GM12878 (cell line): ENCODE results near the gene CACNA2D1. TPM values are rescaled to one million over a fixed set of nuclear protein-coding genes. Genes with fewer than 3 reads are reported as not detected.

Source experiments
- ATAC-seq: fragments of 200-7000 bp; cut with Tn5 transposase; 3 replicates; pipeline ENCODE4 v1.9.1; 2020; ENCODE audit warnings: mild to moderate bottlenecking, moderate library complexity
- BruUV-seq: library from RNA; stranded (reverse); fragments of 400-500 nt; replicated peaks from 2 replicates; lab custom pipeline; 2021; lab: Mats Ljungman, UMichigan
- CTCF ChIA-PET: fragments of 300-600 bp; sonication (Branson Sonifier 250); formaldehyde crosslinking; extraction: SDS; loops from one replicate; lab custom pipeline; 2021; ENCODE audit warnings: inconsistent platforms; lab: Yijun Ruan, JAX
- POLR2A ChIA-PET: fragments of 350-600 bp; formaldehyde crosslinking; extraction: SDS; loops from one replicate; lab custom pipeline; 2021; ENCODE audit warnings: inconsistent platforms; lab: Charles Lee
- RAD21 ChIA-PET: fragments of 300-600 bp; sonication (Branson Sonifier 250); formaldehyde crosslinking; loops from one replicate; lab custom pipeline; 2023; ENCODE audit warnings: antibody characterized with exemption; ENCODE audit not compliant: unreplicated experiment; lab: Charles Lee
- SMC1A ChIA-PET: fragments of 300-600 bp; sonication (Branson Sonifier 250); formaldehyde crosslinking; loops from one replicate; lab custom pipeline; 2023; ENCODE audit not compliant: unreplicated experiment, uncharacterized antibody; lab: Charles Lee
- DNase-seq: peaks from one replicate; pipeline ENCODE4 v3.0.0-alpha.2; 2011; ENCODE audit warnings: low read depth, low spot score
- FAIRE-seq: peaks from 3 replicates; lab custom pipeline; 2011; peaks lifted over from hg19 to GRCh38; lab: Jason Lieb, UNC
- H2AFZ ChIP-seq: 2 replicates; pipeline ENCODE4 v1.6.0; 2011; ENCODE audit warnings: low read depth, low read length, control low read depth; ENCODE audit not compliant: control insufficient read depth
- H3K27ac ChIP-seq: 2 replicates; pipeline ENCODE4 v1.5.1; 2011; ENCODE audit warnings: control low read depth; ENCODE audit not compliant: control insufficient read depth, insufficient read depth
- H3K27me3 ChIP-seq, 2 experiments: replicated peaks in 1 of 2; 2 replicates each; pipeline versions ENCODE4 v1.6.0 to v1.6.1; 2011; ENCODE audit warnings: low read length in 1 of 2; ENCODE audit not compliant: control insufficient read depth in 2 of 2, insufficient read depth in 2 of 2
- H3K36me3 ChIP-seq, 2 experiments: 2 replicates each; pipeline ENCODE4 v1.5.1; 2011; ENCODE audit warnings: low read length in 1 of 2; ENCODE audit not compliant: control insufficient read depth in 2 of 2, insufficient read depth in 2 of 2
- H3K4me1 ChIP-seq: 2 replicates; pipeline ENCODE4 v1.6.1; 2011; ENCODE audit warnings: mild to moderate bottlenecking, low read length, moderate library complexity, mixed read lengths; ENCODE audit not compliant: control insufficient read depth, insufficient read depth
- H3K4me2 ChIP-seq: 2 replicates; pipeline ENCODE4 v1.6.0; 2011; ENCODE audit warnings: control low read depth; ENCODE audit not compliant: control insufficient read depth, insufficient read depth
- H3K4me3 ChIP-seq: fragments of 200-600 bp; sonication (generic); 2 replicates; pipeline ENCODE4 v1.5.1; 2016
- H3K79me2 ChIP-seq: 2 replicates; pipeline ENCODE4 v1.6.0; 2011; ENCODE audit warnings: low read length; ENCODE audit not compliant: control insufficient read depth, insufficient read depth
- H3K9ac ChIP-seq: 2 replicates; pipeline ENCODE4 v1.8.0; 2011; ENCODE audit warnings: low read length, control low read depth, mixed read lengths; ENCODE audit not compliant: control insufficient read depth, insufficient read depth
- H3K9me3 ChIP-seq: replicated peaks from 3 replicates; pipeline ENCODE4 v1.5.1; 2011; ENCODE audit warnings: mild to moderate bottlenecking, low read length; ENCODE audit not compliant: control insufficient read depth, insufficient read depth
- H4K20me1 ChIP-seq: 2 replicates; pipeline ENCODE4 v1.6.0; 2011; ENCODE audit not compliant: control insufficient read depth, insufficient read depth
- ATF7 ChIP-seq: fragments of 450-650 bp; IDR thresholded peaks from 2 replicates; pipeline ENCODE4 v1.6.1; 2016; ENCODE audit warnings: low read depth, mild to moderate bottlenecking
- CBX5 ChIP-seq: sonication (generic); IDR thresholded peaks from 2 replicates; pipeline ENCODE4 v1.6.1; 2016; ENCODE audit warnings: low read depth, moderate library complexity, mild to moderate bottlenecking, inconsistent platforms
- DPF2 ChIP-seq: fragments of 450-650 bp; IDR thresholded peaks from 2 replicates; pipeline ENCODE4 v1.6.1; 2017; ENCODE audit warnings: mild to moderate bottlenecking
- HDAC2 ChIP-seq: fragments of 200-600 bp; sonication (generic); IDR thresholded peaks from 2 replicates; pipeline ENCODE4 v1.6.1; 2017
- HDAC6 ChIP-seq: fragments of 200-600 bp; sonication (generic); IDR thresholded peaks from one replicate; pipeline ENCODE4 v1.8.0; 2017; ENCODE audit warnings: antibody characterized with exemption; ENCODE audit not compliant: unreplicated experiment
- JUND ChIP-seq: IDR thresholded peaks from 2 replicates; pipeline ENCODE4 v1.6.1; 2012; ENCODE audit warnings: low read depth, mild to moderate bottlenecking, low read length, improper control_type of control experiment, moderate library complexity
- KLF5 ChIP-seq: fragments of 450-650 bp; IDR thresholded peaks from 2 replicates; pipeline ENCODE4 v1.6.1; 2014; ENCODE audit warnings: mild to moderate bottlenecking; ENCODE audit not compliant: partially characterized antibody
- NR2C1 ChIP-seq: fragments of 450-650 bp; IDR thresholded peaks from 2 replicates; pipeline ENCODE4 v1.6.1; 2017; ENCODE audit warnings: antibody characterized with exemption, mild to moderate bottlenecking, moderate library complexity
- PAX8 ChIP-seq: fragments of 450-650 bp; IDR thresholded peaks from 2 replicates; pipeline ENCODE4 v1.6.1; 2017; ENCODE audit warnings: mild to moderate bottlenecking, moderate library complexity
- RBBP5 ChIP-seq: fragments of 200-600 bp; sonication (generic); conservative IDR thresholded peaks from 2 replicates; pipeline ENCODE4 v1.6.1; 2016
- RELA ChIP-seq: fragments of 450-650 bp; IDR thresholded peaks from 2 replicates; pipeline ENCODE4 v1.8.0; 2014; ENCODE audit warnings: borderline replicate concordance; ENCODE audit not compliant: partially characterized antibody
- WGBS: methylation state at CpG from one replicate; pipeline ENCODE4 v1.1.6; 2016; ENCODE audit warnings: low lambda C conversion rate; ENCODE audit not compliant: insufficient replicate concordance, insufficient coverage; ENCODE audit errors: missing lambda C conversion rate; 5-methylcytosine and 5-hydroxymethylcytosine counted together
- in situ Hi-C: fragments of 300-500 bp; cut with MboI; formaldehyde crosslinking; loops from 9 replicates; pipeline ENCODE4 v1.14.3; 2018; ENCODE audit warnings: mixed read lengths
- intact Hi-C: fragments of 100-400 bp; cut with micrococcal nuclease; formaldehyde crosslinking; loops from one replicate; pipeline ENCODE4 v1.14.2; 2022; ENCODE audit not compliant: unreplicated experiment
- polyA plus RNA-seq, 11 experiments: library from polyadenylated mRNA; depleted of rRNA in 4 of 11; unstranded in 6 of 11; stranded (reverse) in 5 of 11; fragments of >200 nt; fragmentation: Nextera tagmentation in 4 of 11; fragmentation: Illumina TruSeq in 1 of 11; extraction: Ambion mirVana in 4 of 11; extraction: Trizol in 1 of 11; gene quantifications; 1 replicate in 1 of 11; 2 replicates in 10 of 11; pipeline versions ENCODE4 v1.2.1 to v1.2.3, GENCODE V29; 2011 to 2016; ENCODE audit warnings: inconsistent platforms in 2 of 11, missing spikeins in 2 of 11, low read depth in 1 of 11
- total RNA-seq, 4 experiments: library from RNA; depleted of rRNA in 3 of 4; stranded (reverse); fragments of >200 nt in 3 of 4; fragmentation: Illumina TruSeq in 1 of 4; extraction: Trizol in 1 of 4; gene quantifications; 2 replicates each; pipeline versions ENCODE4 v1.2.1 to v1.2.3, GENCODE V29; 2013 to 2021
- TF ChIP-seq, protein P1 (sequence below): IDR thresholded peaks from 2 replicates; pipeline ENCODE4 v1.6.1; 2012; ENCODE audit warnings: low read depth, low read length, improper control_type of control experiment
- TF ChIP-seq, protein P2 (sequence below): fragments of 450-650 bp; IDR thresholded peaks from 2 replicates; pipeline ENCODE4 v1.6.1; 2017; ENCODE audit warnings: mild to moderate bottlenecking, moderate library complexity
- TF ChIP-seq, protein P3 (sequence below): fragments of 450-650 bp; conservative IDR thresholded peaks from 2 replicates; pipeline ENCODE4 v1.6.1; 2017; ENCODE audit warnings: mild to moderate bottlenecking, moderate library complexity
- TF ChIP-seq, protein P4 (sequence below): fragments of 450-650 bp; IDR thresholded peaks from 2 replicates; pipeline ENCODE4 v1.6.1; 2017; ENCODE audit warnings: antibody characterized with exemption, mild to moderate bottlenecking, moderate library complexity

CACNA2D1 gene
- total and polyA plus RNA-seq, 10 of the 15 experiments (the other 5 are each of a cell fraction or from before 2014, with no cell fraction given) = 0.14 to 14.8 (median 0.97) TPM

DNA sequence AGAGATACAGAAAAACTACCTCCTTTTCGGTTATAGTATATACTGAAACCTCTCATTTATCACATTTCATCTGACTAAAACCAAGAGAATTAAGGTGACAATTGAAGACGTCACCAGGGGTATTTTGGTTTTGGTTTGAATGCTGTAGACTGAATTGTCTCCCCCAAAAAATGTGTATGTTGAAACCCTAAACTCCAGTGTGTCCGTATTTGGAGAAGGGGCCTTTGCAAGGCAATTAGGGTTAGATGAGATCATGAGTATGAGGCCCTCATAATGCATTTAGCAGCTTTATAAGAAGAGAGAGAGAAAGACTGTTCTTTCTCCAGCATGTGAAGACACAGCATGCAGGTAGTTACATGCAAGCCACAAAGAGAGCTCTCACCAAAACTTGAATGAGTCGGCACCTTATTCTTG lies 59.5 kb downstream of the CACNA2D1 start:
- Histone ChIP-seq H3K4me1 (no peaks in the 10 kb centered on the region), H3K4me2 (no peak overlapping the region), H3K79me2 (no peaks in the 10 kb centered on the region), H3K9ac (no peak overlapping the region), H3K4me3 (no peak overlapping the region), H2AFZ (no peak overlapping the region), H4K20me1 (no peaks in the 10 kb centered on the region), H3K9me3 (no peaks in the 10 kb centered on the region), H3K27ac (no peak overlapping the region), H3K27me3 (no peaks in the 10 kb centered on the region), H3K36me3 (no peaks in the 10 kb centered on the region)
- FAIRE-seq (no peak), DNase-seq (peak; percentile 28), ATAC-seq (peak; percentile 86)
- ChIA-PET CTCF (interaction anchor here (0.6 to 1.8 kb wide), 4 partner anchors 39 to 222 kb away, joined by 3 to 5 read pairs (median 4); no protein-coding TSS in a partner anchor), RAD21 (interaction anchor here (1.0 to 7.6 kb wide), 18 partner anchors 9 to 188 kb away, joined by 3 to 53 read pairs (median 4); no protein-coding TSS in a partner anchor), POLR2A (interaction anchor here (0.7 to 4.5 kb wide), 7 partner anchors 8 to 53 kb away, joined by 3 to 20 read pairs (median 3); no protein-coding TSS in a partner anchor), SMC1A (interaction anchor here (0.7 to 16.3 kb wide), 20 partner anchors 9 to 155 kb away, joined by 3 to 158 read pairs (median 4); no protein-coding TSS in a partner anchor)
- intact Hi-C loops (loop anchor here (2.0 kb wide), 1 partner anchor 49 kb away; no protein-coding TSS in a partner anchor), in situ Hi-C loops (no loop called here)
- 28% methylated on average over 4 of the region's 4 CpGs for WGBS
- BruUV-seq = no TSS peak
- TF ChIP-seq, protein P1, sequence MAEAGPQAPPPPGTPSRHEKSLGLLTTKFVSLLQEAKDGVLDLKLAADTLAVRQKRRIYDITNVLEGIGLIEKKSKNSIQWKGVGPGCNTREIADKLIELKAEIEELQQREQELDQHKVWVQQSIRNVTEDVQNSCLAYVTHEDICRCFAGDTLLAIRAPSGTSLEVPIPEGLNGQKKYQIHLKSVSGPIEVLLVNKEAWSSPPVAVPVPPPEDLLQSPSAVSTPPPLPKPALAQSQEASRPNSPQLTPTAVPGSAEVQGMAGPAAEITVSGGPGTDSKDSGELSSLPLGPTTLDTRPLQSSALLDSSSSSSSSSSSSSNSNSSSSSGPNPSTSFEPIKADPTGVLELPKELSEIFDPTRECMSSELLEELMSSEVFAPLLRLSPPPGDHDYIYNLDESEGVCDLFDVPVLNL = no peak
- TF ChIP-seq, protein P2, sequence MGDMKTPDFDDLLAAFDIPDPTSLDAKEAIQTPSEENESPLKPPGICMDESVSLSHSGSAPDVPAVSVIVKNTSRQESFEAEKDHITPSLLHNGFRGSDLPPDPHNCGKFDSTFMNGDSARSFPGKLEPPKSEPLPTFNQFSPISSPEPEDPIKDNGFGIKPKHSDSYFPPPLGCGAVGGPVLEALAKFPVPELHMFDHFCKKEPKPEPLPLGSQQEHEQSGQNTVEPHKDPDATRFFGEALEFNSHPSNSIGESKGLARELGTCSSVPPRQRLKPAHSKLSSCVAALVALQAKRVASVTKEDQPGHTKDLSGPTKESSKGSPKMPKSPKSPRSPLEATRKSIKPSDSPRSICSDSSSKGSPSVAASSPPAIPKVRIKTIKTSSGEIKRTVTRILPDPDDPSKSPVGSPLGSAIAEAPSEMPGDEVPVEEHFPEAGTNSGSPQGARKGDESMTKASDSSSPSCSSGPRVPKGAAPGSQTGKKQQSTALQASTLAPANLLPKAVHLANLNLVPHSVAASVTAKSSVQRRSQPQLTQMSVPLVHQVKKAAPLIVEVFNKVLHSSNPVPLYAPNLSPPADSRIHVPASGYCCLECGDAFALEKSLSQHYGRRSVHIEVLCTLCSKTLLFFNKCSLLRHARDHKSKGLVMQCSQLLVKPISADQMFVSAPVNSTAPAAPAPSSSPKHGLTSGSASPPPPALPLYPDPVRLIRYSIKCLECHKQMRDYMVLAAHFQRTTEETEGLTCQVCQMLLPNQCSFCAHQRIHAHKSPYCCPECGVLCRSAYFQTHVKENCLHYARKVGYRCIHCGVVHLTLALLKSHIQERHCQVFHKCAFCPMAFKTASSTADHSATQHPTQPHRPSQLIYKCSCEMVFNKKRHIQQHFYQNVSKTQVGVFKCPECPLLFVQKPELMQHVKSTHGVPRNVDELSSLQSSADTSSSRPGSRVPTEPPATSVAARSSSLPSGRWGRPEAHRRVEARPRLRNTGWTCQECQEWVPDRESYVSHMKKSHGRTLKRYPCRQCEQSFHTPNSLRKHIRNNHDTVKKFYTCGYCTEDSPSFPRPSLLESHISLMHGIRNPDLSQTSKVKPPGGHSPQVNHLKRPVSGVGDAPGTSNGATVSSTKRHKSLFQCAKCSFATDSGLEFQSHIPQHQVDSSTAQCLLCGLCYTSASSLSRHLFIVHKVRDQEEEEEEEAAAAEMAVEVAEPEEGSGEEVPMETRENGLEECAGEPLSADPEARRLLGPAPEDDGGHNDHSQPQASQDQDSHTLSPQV = peak; percentile 7; the same call in 1 of the 2 replicates
- TF ChIP-seq HDAC6 (no peak), ATF7 (peak; percentile 98), CBX5 (no peak), KLF5 (peak; percentile 21), RELA (no peak), HDAC2 (no peak), DPF2 (peak; percentile 95), JUND (peak; percentile 60; the same call in 1 of the 2 replicates), RBBP5 (no peak), NR2C1 (peak; percentile 26; the same call in 1 of the 2 replicates), PAX8 (no peak)
- TF ChIP-seq, protein P3, sequence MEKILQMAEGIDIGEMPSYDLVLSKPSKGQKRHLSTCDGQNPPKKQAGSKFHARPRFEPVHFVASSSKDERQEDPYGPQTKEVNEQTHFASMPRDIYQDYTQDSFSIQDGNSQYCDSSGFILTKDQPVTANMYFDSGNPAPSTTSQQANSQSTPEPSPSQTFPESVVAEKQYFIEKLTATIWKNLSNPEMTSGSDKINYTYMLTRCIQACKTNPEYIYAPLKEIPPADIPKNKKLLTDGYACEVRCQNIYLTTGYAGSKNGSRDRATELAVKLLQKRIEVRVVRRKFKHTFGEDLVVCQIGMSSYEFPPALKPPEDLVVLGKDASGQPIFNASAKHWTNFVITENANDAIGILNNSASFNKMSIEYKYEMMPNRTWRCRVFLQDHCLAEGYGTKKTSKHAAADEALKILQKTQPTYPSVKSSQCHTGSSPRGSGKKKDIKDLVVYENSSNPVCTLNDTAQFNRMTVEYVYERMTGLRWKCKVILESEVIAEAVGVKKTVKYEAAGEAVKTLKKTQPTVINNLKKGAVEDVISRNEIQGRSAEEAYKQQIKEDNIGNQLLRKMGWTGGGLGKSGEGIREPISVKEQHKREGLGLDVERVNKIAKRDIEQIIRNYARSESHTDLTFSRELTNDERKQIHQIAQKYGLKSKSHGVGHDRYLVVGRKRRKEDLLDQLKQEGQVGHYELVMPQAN = no peak
- TF ChIP-seq, protein P4, sequence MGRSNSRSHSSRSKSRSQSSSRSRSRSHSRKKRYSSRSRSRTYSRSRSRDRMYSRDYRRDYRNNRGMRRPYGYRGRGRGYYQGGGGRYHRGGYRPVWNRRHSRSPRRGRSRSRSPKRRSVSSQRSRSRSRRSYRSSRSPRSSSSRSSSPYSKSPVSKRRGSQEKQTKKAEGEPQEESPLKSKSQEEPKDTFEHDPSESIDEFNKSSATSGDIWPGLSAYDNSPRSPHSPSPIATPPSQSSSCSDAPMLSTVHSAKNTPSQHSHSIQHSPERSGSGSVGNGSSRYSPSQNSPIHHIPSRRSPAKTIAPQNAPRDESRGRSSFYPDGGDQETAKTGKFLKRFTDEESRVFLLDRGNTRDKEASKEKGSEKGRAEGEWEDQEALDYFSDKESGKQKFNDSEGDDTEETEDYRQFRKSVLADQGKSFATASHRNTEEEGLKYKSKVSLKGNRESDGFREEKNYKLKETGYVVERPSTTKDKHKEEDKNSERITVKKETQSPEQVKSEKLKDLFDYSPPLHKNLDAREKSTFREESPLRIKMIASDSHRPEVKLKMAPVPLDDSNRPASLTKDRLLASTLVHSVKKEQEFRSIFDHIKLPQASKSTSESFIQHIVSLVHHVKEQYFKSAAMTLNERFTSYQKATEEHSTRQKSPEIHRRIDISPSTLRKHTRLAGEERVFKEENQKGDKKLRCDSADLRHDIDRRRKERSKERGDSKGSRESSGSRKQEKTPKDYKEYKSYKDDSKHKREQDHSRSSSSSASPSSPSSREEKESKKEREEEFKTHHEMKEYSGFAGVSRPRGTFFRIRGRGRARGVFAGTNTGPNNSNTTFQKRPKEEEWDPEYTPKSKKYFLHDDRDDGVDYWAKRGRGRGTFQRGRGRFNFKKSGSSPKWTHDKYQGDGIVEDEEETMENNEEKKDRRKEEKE = no peak
